AG10803 (cell line): ENCODE measurements around the gene CPXM1.
A peak's percentile ranks its signal among the peaks of the same experiment; 100 is the strongest.
"Not testable (repeated sequence)": the region's sequence is repeated elsewhere in the genome, so short reads cannot be mapped to it uniquely, and the experiment has no call there.

Experiments used
- DNase-seq: peaks from one replicate; pipeline ENCODE4 v3.0.0; 2010; ENCODE audit warnings: low read depth
- H3K4me3 ChIP-seq: 2 replicates; pipeline ENCODE4 v1.5.1; 2011; ENCODE audit warnings: mild to moderate bottlenecking, low read length, control low read depth
- TF ChIP-seq, protein P1 (sequence below): conservative IDR thresholded peaks from 2 replicates; pipeline ENCODE4 v1.5.1; 2011; ENCODE audit warnings: mild to moderate bottlenecking, low read length, control low read depth, inconsistent platforms

Gene CPXM1

DNA sequence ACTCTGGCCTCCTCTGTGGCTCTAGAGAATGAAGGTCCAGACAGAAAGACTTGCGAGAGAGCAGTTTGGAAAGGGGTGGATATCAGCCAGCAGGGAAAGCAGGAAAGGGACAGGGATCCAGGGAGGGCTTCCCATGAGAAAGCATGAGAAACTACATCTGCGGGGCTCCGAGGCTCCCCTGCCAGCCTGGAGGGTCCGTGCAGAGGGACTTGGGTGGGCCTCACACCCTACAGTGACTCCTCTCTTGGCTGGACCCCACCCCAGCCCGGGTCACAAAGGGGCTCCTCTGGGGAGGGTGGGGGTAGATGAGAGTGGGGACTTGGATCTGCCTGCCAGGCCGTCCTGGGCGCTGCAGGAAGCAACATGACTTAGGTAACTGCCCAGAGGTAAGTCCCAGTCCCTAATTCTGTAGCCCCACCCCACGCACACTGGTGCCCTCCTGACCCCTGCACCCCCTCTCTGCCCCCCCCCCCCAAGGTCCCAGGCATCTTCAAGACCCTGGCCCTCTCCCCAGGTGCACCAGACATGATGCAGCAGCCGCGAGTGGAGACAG lies 15.7 kb upstream of the CPXM1 start, which contains the start of gene TMEM239:
TMEM239 (plus strand) TSS at position 335 of the 553 bp plus-strand sequence; CDS start at position 526, 191 bp downstream.
- no peak for DNase-seq
- TF ChIP-seq, protein P1, sequence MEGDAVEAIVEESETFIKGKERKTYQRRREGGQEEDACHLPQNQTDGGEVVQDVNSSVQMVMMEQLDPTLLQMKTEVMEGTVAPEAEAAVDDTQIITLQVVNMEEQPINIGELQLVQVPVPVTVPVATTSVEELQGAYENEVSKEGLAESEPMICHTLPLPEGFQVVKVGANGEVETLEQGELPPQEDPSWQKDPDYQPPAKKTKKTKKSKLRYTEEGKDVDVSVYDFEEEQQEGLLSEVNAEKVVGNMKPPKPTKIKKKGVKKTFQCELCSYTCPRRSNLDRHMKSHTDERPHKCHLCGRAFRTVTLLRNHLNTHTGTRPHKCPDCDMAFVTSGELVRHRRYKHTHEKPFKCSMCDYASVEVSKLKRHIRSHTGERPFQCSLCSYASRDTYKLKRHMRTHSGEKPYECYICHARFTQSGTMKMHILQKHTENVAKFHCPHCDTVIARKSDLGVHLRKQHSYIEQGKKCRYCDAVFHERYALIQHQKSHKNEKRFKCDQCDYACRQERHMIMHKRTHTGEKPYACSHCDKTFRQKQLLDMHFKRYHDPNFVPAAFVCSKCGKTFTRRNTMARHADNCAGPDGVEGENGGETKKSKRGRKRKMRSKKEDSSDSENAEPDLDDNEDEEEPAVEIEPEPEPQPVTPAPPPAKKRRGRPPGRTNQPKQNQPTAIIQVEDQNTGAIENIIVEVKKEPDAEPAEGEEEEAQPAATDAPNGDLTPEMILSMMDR, result no peak
- H3K4me3 ChIP-seq, result no peak within 1 kb of the TSS

GRCh38 chr20:2815242-2815900 lies 14.9 kb upstream of the CPXM1 start:
- no peak for DNase-seq
- no peak overlapping the region for H3K4me3 ChIP-seq
- TF ChIP-seq, protein P1, result no peak

DNA sequence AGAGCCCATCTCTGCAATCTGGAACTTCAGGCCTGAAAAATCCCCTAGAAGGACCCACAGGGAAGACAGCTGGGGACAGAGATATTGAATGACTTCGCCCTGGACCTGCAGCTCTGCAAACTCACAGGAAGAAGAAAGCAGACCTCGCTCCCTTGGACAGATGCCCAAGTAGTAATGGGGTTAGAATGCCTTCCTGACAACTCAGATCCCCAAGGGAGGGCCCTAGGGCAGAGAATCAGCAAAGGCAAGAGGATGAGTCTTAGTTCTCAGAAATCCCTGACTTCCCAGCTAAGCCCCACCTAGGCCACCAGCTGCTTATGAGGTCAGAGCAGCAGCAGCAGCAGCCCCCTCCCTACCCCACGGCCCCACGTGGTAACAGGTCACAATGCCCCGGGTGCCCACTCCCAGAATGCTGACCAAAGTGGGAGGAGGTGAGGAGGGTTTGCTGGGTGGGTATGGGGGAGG lies 14.2 kb upstream of the CPXM1 start, which contains the start of gene C20orf141:
C20orf141 (plus strand) TSS at position 401 of the 465 bp plus-strand sequence. CDS start 198 bp downstream, outside the sequence.
- peak; percentile 99 for DNase-seq
- no peak within 1 kb of the TSS for H3K4me3 ChIP-seq
- TF ChIP-seq, protein P1, result no peak

GRCh38 chr20:2814076-2814475 lies 13.6 kb upstream of the CPXM1 start:
- TF ChIP-seq, protein P1, result no peak
- no peak overlapping the region for H3K4me3 ChIP-seq
- DNase-seq, result no peak

- H3K4me3 ChIP-seq, result no peak overlapping the region
- TF ChIP-seq, protein P1, result no peak
- no peak for DNase-seq
These were observed 11.8 kb upstream of the CPXM1 start for GRCh38 chr20:2812189-2812588.

DNA sequence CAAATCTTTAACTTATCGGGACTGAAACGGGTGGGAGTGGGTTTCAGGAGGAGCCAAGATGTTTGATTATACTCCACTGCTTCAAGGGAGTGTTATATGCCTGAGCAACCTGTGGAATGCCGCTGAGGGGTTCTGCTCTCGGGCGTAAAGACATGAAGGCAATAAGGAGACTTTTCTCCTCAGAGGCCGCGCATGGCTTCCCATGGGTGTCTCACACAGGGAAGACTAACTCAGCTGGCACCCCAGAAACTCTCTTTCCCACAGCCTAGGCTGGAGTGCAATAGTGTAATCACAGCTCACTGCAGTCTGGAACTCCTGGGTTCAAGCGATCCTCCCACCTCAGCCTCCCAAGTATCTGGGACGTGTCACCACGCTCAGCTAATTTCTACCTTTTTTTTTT lies 9.3 kb upstream of the CPXM1 start:
- DNase-seq, result no peak
- TF ChIP-seq, protein P1, result no peak

DNA sequence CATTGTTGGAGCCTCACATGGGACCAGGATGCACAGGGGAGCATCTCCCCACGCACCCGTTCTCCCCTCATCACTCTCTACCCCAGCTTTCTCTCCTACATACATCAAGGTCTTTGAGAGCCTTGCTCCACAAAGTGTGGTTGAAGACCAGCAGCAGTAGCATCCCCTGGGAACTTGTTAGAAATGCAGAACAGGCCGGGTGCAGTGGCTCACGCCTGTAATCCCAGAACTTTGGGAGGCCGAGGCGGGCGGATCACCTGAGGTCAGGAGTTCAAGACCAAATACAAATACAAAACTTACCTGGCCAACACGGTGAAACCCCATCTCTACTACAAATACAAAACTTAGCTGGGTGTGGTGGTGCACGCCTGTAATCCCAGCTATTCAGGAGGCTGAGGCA lies 7.5 kb upstream of the CPXM1 start:
- not testable (repeated sequence) for H3K4me3 ChIP-seq, DNase-seq

More for the DNA sequence above, 9.3 kb upstream of the CPXM1 start:
- H3K4me3 ChIP-seq, result no peak overlapping the region
